ENCODE results near the gene RBBP5. TPM values are rescaled to one million over a fixed set of nuclear protein-coding genes. Genes with fewer than 3 reads are reported as not detected.

The RBBP5 gene
- total RNA-seq, 1 donor from 2014 or later: 11.4 TPM

DNA sequence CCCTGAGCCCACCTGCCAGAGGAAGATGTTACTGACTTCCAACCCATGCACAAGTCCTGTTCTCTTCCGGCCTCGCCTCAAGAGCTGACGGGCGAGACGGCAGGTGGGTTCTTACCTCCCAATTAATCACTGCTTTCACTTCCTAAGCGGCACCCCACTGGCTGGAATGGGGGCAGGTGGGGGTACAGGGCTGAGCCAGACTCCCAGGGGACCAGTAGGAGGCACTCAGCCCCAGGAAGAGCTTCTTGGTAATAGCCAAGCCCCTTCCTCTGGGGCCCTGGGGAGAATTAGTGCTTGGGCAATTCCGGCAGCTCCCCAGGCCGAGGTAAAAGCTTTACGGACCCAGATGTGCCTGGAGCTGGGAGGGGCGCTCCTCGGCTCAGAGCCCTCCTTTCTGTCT, 69.1 kb downstream of the RBBP5 start:
- TF ChIP-seq, protein P1, sequence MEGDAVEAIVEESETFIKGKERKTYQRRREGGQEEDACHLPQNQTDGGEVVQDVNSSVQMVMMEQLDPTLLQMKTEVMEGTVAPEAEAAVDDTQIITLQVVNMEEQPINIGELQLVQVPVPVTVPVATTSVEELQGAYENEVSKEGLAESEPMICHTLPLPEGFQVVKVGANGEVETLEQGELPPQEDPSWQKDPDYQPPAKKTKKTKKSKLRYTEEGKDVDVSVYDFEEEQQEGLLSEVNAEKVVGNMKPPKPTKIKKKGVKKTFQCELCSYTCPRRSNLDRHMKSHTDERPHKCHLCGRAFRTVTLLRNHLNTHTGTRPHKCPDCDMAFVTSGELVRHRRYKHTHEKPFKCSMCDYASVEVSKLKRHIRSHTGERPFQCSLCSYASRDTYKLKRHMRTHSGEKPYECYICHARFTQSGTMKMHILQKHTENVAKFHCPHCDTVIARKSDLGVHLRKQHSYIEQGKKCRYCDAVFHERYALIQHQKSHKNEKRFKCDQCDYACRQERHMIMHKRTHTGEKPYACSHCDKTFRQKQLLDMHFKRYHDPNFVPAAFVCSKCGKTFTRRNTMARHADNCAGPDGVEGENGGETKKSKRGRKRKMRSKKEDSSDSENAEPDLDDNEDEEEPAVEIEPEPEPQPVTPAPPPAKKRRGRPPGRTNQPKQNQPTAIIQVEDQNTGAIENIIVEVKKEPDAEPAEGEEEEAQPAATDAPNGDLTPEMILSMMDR (IDR thresholded peaks at IDR 0.05; ENCODE audit: unreplicated experiment): no peak
- H3K27me3 Mint-ChIP-seq (ENCODE audit: unreplicated experiment): peaks cover 9% of the 10 kb centered on the region
- no peaks in the 10 kb centered on the region for H3K9me3 Mint-ChIP-seq (ENCODE audit: unreplicated experiment)
- no peaks in the 10 kb centered on the region for H3K4me1 Mint-ChIP-seq (ENCODE audit: unreplicated experiment)
- no peak overlapping the region for H3K27ac Mint-ChIP-seq (ENCODE audit: unreplicated experiment)
- no peak overlapping the region for H3K4me3 Mint-ChIP-seq (ENCODE audit: unreplicated experiment)
- no peak for DNase-seq (ENCODE audit: low spot score)
- no peaks in the 10 kb centered on the region for H3K36me3 Mint-ChIP-seq (ENCODE audit: low read depth, unreplicated experiment)

DNA sequence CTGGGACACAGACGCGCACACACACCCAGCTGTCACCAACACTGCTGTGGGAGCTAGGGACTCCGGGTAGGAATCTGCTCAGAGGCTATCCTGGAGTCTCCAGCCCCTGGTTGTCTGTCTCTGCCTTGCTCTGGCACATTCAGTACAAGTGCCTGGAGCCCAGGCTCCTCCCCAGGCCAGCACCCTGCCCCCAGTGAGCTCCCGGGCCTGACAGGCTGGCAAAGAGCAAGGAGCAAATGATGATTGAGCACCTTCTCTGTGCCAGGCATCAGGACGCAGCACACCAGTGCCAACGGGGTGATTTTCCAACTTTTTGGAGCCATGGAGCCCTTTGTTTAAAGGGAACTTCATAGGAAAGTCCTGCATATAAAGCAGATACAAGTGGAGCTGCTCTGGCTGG, 72.3 kb downstream of the RBBP5 start:
- no peak for DNase-seq (ENCODE audit: low spot score)
- H3K36me3 Mint-ChIP-seq (ENCODE audit: low read depth, unreplicated experiment): peaks cover 5% of the 10 kb centered on the region
- H3K4me3 Mint-ChIP-seq (ENCODE audit: unreplicated experiment): no peak overlapping the region
- peaks cover 5% of the 10 kb centered on the region for H3K9me3 Mint-ChIP-seq (ENCODE audit: unreplicated experiment)
- no peak overlapping the region for H3K27ac Mint-ChIP-seq (ENCODE audit: unreplicated experiment)
- H3K27me3 Mint-ChIP-seq (ENCODE audit: unreplicated experiment): peaks cover 15% of the 10 kb centered on the region
- TF ChIP-seq, protein P1 (IDR thresholded peaks at IDR 0.05; ENCODE audit: unreplicated experiment): no peak
- H3K4me1 Mint-ChIP-seq (ENCODE audit: unreplicated experiment): no peaks in the 10 kb centered on the region

DNA sequence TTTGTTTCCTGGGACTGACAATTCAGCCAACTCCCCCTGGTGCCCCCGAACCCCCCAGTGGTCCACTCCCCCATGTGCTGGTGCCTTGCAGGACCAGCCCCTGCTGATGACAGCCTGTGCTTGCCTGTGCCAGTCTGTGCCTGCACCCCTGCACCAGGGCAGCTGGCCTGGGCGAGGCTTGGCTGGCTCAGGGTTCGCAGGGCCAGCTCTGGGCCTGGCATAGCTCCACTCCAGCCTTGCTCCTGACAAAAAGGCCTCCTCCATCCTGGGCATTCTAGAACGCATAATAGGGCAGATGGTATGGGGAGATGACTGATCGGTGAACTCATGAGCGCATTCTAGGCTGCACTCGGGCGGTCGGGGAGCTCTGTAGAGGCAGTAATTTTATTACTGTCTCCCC, 73.4 kb downstream of the RBBP5 start:
- Mint-ChIP-seq H3K36me3 (ENCODE audit: low read depth, unreplicated experiment) (peaks cover 5% of the 10 kb centered on the region), H3K4me3 (ENCODE audit: unreplicated experiment) (no peak overlapping the region), H3K9me3 (ENCODE audit: unreplicated experiment) (peaks cover 5% of the 10 kb centered on the region), H3K4me1 (ENCODE audit: unreplicated experiment) (no peaks in the 10 kb centered on the region), H3K27ac (ENCODE audit: unreplicated experiment) (no peak overlapping the region), H3K27me3 (ENCODE audit: unreplicated experiment) (peaks cover 16% of the 10 kb centered on the region)
- TF ChIP-seq, protein P1 (IDR thresholded peaks at IDR 0.05; ENCODE audit: unreplicated experiment): no peak
- no peak for DNase-seq (ENCODE audit: low spot score)

DNA sequence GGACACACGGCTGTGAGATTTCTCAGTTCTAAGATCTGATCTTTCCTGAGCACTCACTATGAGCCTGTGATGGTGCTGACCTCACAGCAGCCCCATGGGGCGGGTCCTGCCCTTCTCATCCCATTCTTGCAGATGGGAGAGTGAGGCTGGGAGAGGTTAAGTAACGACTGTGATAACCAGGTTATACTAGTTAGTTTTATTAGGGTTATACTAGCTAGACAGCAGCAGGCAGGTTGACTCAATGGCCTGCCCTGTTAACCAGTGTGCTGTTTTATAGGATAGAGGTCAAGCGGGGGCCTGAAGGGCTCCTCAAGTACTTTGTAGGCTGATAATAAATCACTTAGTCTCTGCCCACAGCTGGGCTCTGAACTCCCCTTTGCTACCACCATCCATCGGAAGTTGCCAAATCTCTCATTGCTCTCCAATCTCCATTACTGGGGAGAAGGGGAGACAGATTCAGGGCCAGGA, 74.0 kb downstream of the RBBP5 start:
- H3K27me3 Mint-ChIP-seq (ENCODE audit: unreplicated experiment): peaks cover 16% of the 10 kb centered on the region
- H3K9me3 Mint-ChIP-seq (ENCODE audit: unreplicated experiment): peaks cover 5% of the 10 kb centered on the region
- DNase-seq (ENCODE audit: low spot score): no peak
- TF ChIP-seq, protein P1 (IDR thresholded peaks at IDR 0.05; ENCODE audit: unreplicated experiment): no peak
- H3K4me1 Mint-ChIP-seq (ENCODE audit: unreplicated experiment): no peaks in the 10 kb centered on the region
- peaks cover 5% of the 10 kb centered on the region for H3K36me3 Mint-ChIP-seq (ENCODE audit: low read depth, unreplicated experiment)
- H3K27ac Mint-ChIP-seq (ENCODE audit: unreplicated experiment): no peak overlapping the region
- no peak overlapping the region for H3K4me3 Mint-ChIP-seq (ENCODE audit: unreplicated experiment)

DNA sequence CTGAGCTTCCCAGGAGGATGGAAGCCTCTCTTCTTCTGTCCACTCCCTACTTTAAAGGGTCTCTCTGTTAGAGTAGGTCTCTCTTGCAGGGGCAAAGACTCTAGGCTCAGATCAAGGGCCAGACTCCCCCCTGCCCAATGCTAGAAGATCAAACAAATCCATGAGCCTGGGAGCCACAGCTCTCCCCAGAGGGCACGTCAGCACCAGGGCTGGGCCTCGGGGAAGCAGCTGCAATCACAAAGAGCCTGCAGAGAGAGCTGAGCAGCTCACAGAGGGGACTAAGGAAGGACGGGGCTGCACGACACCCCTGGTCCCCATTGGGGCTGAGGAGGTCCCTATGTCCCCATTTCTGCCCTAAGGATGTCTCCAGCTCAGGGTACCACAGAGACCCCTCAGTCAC, 74.9 kb downstream of the RBBP5 start:
- Mint-ChIP-seq H3K36me3 (ENCODE audit: low read depth, unreplicated experiment) (peaks cover 5% of the 10 kb centered on the region), H3K9me3 (ENCODE audit: unreplicated experiment) (peaks cover 5% of the 10 kb centered on the region), H3K27ac (ENCODE audit: unreplicated experiment) (no peak overlapping the region), H3K4me1 (ENCODE audit: unreplicated experiment) (peaks cover 3% of the 10 kb centered on the region), H3K4me3 (ENCODE audit: unreplicated experiment) (no peak overlapping the region), H3K27me3 (ENCODE audit: unreplicated experiment) (peaks cover 16% of the 10 kb centered on the region)
- no peak for DNase-seq (ENCODE audit: low spot score)
- TF ChIP-seq, protein P1 (IDR thresholded peaks at IDR 0.05; ENCODE audit: unreplicated experiment): no peak

All from endothelial cell (in vitro differentiated cells).